Measurements from ENCODE around the gene DCUN1D5. TPM values are rescaled to one million over a fixed set of nuclear protein-coding genes. Genes with fewer than 3 reads are reported as not detected.
A peak's percentile ranks its signal among the peaks of the same experiment; 100 is the strongest.

Gene DCUN1D5
- total and polyA plus RNA-seq, 2 of the 8 experiments (the other 6 are each of a cell fraction or from before 2014, with no cell fraction given), result 76.1 to 95.4 TPM

- TF ChIP-seq NRF1 (IDR thresholded peaks at IDR 0.05; ENCODE audit: low read depth, low read length) (no peak), CTCF (IDR thresholded peaks at IDR 0.05; ENCODE audit: control extremely low read depth in 1 of 3, insufficient read depth in 1 of 3, low read depth in 1 of 3, low read length in 3 of 3) (no peak), SP2 (IDR thresholded peaks at IDR 0.05; ENCODE audit: low read length) (no peak), MAFK (IDR thresholded peaks at IDR 0.05; ENCODE audit: low read depth, low read length) (no peak), MAX (IDR thresholded peaks at IDR 0.05) (peak; percentile 87), POU5F1 (IDR thresholded peaks at IDR 0.05; ENCODE audit: low read depth, low read length) (no peak), NANOG (IDR thresholded peaks at IDR 0.05; ENCODE audit: insufficient read depth, low read depth, low read length, poor library complexity, severe bottlenecking) (no peak)
- TF ChIP-seq, protein P1, sequence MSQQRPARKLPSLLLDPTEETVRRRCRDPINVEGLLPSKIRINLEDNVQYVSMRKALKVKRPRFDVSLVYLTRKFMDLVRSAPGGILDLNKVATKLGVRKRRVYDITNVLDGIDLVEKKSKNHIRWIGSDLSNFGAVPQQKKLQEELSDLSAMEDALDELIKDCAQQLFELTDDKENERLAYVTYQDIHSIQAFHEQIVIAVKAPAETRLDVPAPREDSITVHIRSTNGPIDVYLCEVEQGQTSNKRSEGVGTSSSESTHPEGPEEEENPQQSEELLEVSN (IDR thresholded peaks at IDR 0.05), result 0 out of 2 replicates have a peak, but pooled peaks have one; percentile 35
Observed at GRCh38 chr11:103091064-103091800, 728 bp downstream of the DCUN1D5 start (continued).
